WTC11 (cell line): Measurements from ENCODE around the gene IGFBP4.

Source experiments
- CREB1 ChIP-seq: sonication (generic); formaldehyde crosslinking; IDR thresholded peaks from 2 replicates; pipeline ENCODE4 v1.8.0; 2023; ENCODE audit warnings: mild to moderate bottlenecking, missing genetic modification reagents
- FOXK1 ChIP-seq: sonication (generic); formaldehyde crosslinking; IDR thresholded peaks from 2 replicates; pipeline ENCODE4 v1.8.0; 2022; ENCODE audit warnings: mild to moderate bottlenecking, moderate library complexity, missing genetic modification reagents
- HMGXB4 ChIP-seq: sonication (generic); formaldehyde crosslinking; IDR thresholded peaks from 2 replicates; pipeline ENCODE4 v1.8.1; 2023; ENCODE audit warnings: mild to moderate bottlenecking, moderate library complexity, missing genetic modification reagents
- TF ChIP-seq, protein P1 (sequence below): sonication (generic); formaldehyde crosslinking; IDR thresholded peaks from 2 replicates; pipeline ENCODE4 v1.8.0; 2022; ENCODE audit warnings: mild to moderate bottlenecking, missing genetic modification reagents

GRCh38 chr17:40469805-40470675 lies 26.8 kb downstream of the IGFBP4 start:
- TF ChIP-seq HMGXB4 (CRISPR knock-in tag) (no peak), FOXK1 (CRISPR knock-in tag) (no peak), CREB1 (CRISPR knock-in tag) (no peak)
- TF ChIP-seq, protein P1, sequence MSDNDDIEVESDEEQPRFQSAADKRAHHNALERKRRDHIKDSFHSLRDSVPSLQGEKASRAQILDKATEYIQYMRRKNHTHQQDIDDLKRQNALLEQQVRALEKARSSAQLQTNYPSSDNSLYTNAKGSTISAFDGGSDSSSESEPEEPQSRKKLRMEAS = no peak
